Lower leg skin (tissue), 3 donors: Measurements from ENCODE around the gene NBEAL1.

Experiments
- POLR2A ChIP-seq, 2 donors: fragments of 450-650 bp; IDR thresholded peaks; one replicate each; pipeline ENCODE4 v1.6.1; 2016 to 2017; ENCODE audit warnings: antibody characterized with exemption in 2 of 2, mild to moderate bottlenecking in 1 of 2, moderate library complexity in 1 of 2
- TF ChIP-seq, protein P1 (sequence below), 3 donors: fragments of 450-650 bp; IDR thresholded peaks; one replicate each; pipeline ENCODE4 v1.5.1; 2016; ENCODE audit warnings: antibody characterized with exemption in 3 of 3, mild to moderate bottlenecking in 3 of 3, moderate library complexity in 2 of 3

DNA sequence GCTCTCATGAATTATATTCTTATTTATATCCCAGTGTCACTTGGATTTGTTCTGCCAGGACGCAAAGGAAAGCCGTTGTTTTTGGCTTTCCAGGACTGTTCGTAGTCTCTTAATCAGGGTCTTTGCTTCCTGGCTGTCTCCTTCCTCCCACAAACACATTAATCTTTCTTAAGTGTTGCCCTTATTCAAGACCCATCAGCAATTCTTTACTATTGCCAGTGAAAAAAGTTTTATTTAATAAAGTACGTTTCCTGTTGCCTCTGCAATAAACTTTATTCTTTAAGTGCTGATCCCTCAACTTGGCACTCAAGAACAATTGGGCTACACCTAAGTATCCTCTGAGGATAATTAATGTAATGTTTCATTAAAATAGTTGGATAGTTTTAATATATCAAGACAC lies 155.8 kb downstream of the NBEAL1 start:
- TF ChIP-seq, protein P1, sequence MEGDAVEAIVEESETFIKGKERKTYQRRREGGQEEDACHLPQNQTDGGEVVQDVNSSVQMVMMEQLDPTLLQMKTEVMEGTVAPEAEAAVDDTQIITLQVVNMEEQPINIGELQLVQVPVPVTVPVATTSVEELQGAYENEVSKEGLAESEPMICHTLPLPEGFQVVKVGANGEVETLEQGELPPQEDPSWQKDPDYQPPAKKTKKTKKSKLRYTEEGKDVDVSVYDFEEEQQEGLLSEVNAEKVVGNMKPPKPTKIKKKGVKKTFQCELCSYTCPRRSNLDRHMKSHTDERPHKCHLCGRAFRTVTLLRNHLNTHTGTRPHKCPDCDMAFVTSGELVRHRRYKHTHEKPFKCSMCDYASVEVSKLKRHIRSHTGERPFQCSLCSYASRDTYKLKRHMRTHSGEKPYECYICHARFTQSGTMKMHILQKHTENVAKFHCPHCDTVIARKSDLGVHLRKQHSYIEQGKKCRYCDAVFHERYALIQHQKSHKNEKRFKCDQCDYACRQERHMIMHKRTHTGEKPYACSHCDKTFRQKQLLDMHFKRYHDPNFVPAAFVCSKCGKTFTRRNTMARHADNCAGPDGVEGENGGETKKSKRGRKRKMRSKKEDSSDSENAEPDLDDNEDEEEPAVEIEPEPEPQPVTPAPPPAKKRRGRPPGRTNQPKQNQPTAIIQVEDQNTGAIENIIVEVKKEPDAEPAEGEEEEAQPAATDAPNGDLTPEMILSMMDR (IDR thresholded peaks at IDR 0.05), result no peak
- TF ChIP-seq POLR2A (IDR thresholded peaks at IDR 0.05), result no peak
